HepG2 (cell line): ENCODE measurements around the gene BRAT1. TPM values are rescaled to one million over a fixed set of nuclear protein-coding genes. Genes with fewer than 3 reads are reported as not detected.
A peak's percentile ranks its signal among the peaks of the same experiment; 100 is the strongest.

Source experiments
- ATAC-seq: fragments of 200-7000 bp; cut with Tn5 transposase; 3 replicates; pipeline ENCODE4 v1.9.1; 2020; ENCODE audit warnings: mild to moderate bottlenecking, moderate library complexity
- BruUV-seq: library from RNA; stranded (reverse); fragments of 400-500 nt; replicated peaks from 2 replicates; lab custom pipeline; 2021; lab: Mats Ljungman, UMichigan
- CTCF ChIA-PET: fragments of 300-600 bp; formaldehyde crosslinking; extraction: SDS; loops from one replicate; lab custom pipeline; 2021; ENCODE audit warnings: low total read pairs, inconsistent platforms, low intra/inter-chr PET ratio; lab: Yijun Ruan, JAX
- POLR2A ChIA-PET: fragments of 350-600 bp; sonication (Branson Sonifier 250); formaldehyde crosslinking; loops from one replicate; lab custom pipeline; 2020; ENCODE audit warnings: antibody characterized with exemption, inconsistent platforms; lab: Yijun Ruan, JAX
- DNase-seq: peaks from one replicate; pipeline ENCODE4 v3.0.0-alpha.2; 2015; ENCODE audit warnings: low spot score
- FAIRE-seq: peaks from 3 replicates; lab custom pipeline; 2011; peaks lifted over from hg19 to GRCh38; lab: Jason Lieb, UNC
- H2AFZ ChIP-seq: one replicate; pipeline ENCODE4 v1.6.1; 2011; ENCODE audit warnings: low read length, inconsistent platforms
- H3K27ac ChIP-seq: fragments of 300-600 bp; 3 replicates; pipeline ENCODE4 v1.8.0; 2011; ENCODE audit warnings: mixed run types, mild to moderate bottlenecking, mixed read lengths, low read length, inconsistent platforms; ENCODE audit not compliant: insufficient read depth; ENCODE audit errors: extremely low read length
- H3K27me3 ChIP-seq, 2 experiments: fragments of 200-600 bp in 1 of 2; 2 replicates in 1 of 2; 3 replicates in 1 of 2; pipeline versions ENCODE4 v1.6.0 to v1.8.0; 2011; ENCODE audit warnings: low read length in 2 of 2, mild to moderate bottlenecking in 2 of 2, moderate library complexity in 2 of 2, inconsistent platforms in 1 of 2; ENCODE audit not compliant: insufficient read depth in 2 of 2, control insufficient read depth in 1 of 2
- H3K36me3 ChIP-seq, 2 experiments: fragments of 200-600 bp in 1 of 2; replicated peaks in 1 of 2; 2 replicates in 1 of 2; 3 replicates in 1 of 2; pipeline versions ENCODE4 v1.5.1 to v1.8.0; 2011; ENCODE audit warnings: low read length in 2 of 2, inconsistent platforms in 1 of 2; ENCODE audit not compliant: insufficient read depth in 2 of 2, control insufficient read depth in 1 of 2
- H3K4me1 ChIP-seq: 2 replicates; pipeline ENCODE4 v1.5.1; 2012; ENCODE audit warnings: low read length, inconsistent platforms; ENCODE audit not compliant: insufficient read depth
- H3K4me2 ChIP-seq: 2 replicates; pipeline ENCODE4 v1.6.0; 2011; ENCODE audit warnings: low read depth, low read length, inconsistent platforms
- H3K4me3 ChIP-seq, 3 experiments: fragments of 200-600 bp in 1 of 3; sonication (generic), shearing (Covaris generic) in 1 of 3; replicated peaks in 1 of 3; 2 replicates each; pipeline ENCODE4 v1.5.1; 2011 to 2016; ENCODE audit warnings: low read length in 3 of 3, inconsistent platforms in 2 of 3, low read depth in 2 of 3, mild to moderate bottlenecking in 2 of 3, control low read depth in 1 of 3, mixed read lengths in 1 of 3; ENCODE audit not compliant: insufficient read depth in 1 of 3
- H3K79me2 ChIP-seq: one replicate; pipeline ENCODE4 v1.6.1; 2011; ENCODE audit warnings: low read length, inconsistent platforms; ENCODE audit not compliant: insufficient read depth
- H3K9ac ChIP-seq: 2 replicates; pipeline ENCODE4 v1.6.0; 2011; ENCODE audit warnings: mild to moderate bottlenecking, low read depth, low read length, inconsistent platforms; ENCODE audit not compliant: insufficient read depth
- H3K9me3 ChIP-seq: 2 replicates; pipeline ENCODE4 v1.5.1; 2012; ENCODE audit warnings: mild to moderate bottlenecking, low read length
- H4K20me1 ChIP-seq: 2 replicates; pipeline ENCODE4 v1.6.0; 2011; ENCODE audit warnings: inconsistent platforms, mild to moderate bottlenecking, low read length, moderate library complexity; ENCODE audit not compliant: insufficient read depth
- BCL3 ChIP-seq: sonication (generic); formaldehyde crosslinking; IDR thresholded peaks from 2 replicates; pipeline ENCODE4 v1.5.1; 2020; ENCODE audit warnings: mild to moderate bottlenecking, missing genetic modification reagents, moderate library complexity
- LBX2 ChIP-seq: sonication (generic); formaldehyde crosslinking; IDR thresholded peaks from 2 replicates; pipeline ENCODE4 v1.5.0; 2020; ENCODE audit warnings: missing genetic modification reagents, mild to moderate bottlenecking, borderline replicate concordance
- NR2F2 ChIP-seq: IDR thresholded peaks from 2 replicates; pipeline ENCODE4 v1.6.1; 2012; ENCODE audit warnings: low read depth, inconsistent platforms, borderline replicate concordance
- ZNF20 ChIP-seq: sonication (generic); formaldehyde crosslinking; IDR thresholded peaks from 2 replicates; pipeline ENCODE4 v1.4.0; 2020; ENCODE audit warnings: mild to moderate bottlenecking, moderate library complexity, missing genetic modification reagents
- ZNF687 ChIP-seq: sonication (generic); formaldehyde crosslinking; IDR thresholded peaks from 2 replicates; pipeline ENCODE4 v1.5.1; 2020; ENCODE audit warnings: mild to moderate bottlenecking, missing genetic modification reagents, moderate library complexity
- ZNF883 ChIP-seq: sonication (generic); formaldehyde crosslinking; IDR thresholded peaks from 2 replicates; pipeline ENCODE4 v1.5.1; 2020; ENCODE audit warnings: mild to moderate bottlenecking, missing genetic modification reagents; ENCODE audit errors: not compliant biosample characterization
- WGBS: methylation state at CpG from one replicate; pipeline ENCODE4 v1.1.6; 2017; ENCODE audit warnings: low lambda C conversion rate; 5-methylcytosine and 5-hydroxymethylcytosine counted together
- in situ Hi-C: cut with HindIII; loops from 2 replicates; pipeline ENCODE4 v1.10.0; 2017; ENCODE audit warnings: low pct_unique_long_range_greater_than_20kb; ENCODE audit not compliant: extremely low pct_ligation_motif_present
- intact Hi-C: fragments of 100-400 bp; cut with micrococcal nuclease; formaldehyde crosslinking; loops from one replicate; pipeline ENCODE4 v1.10.0; 2022; ENCODE audit not compliant: unreplicated experiment
- polyA plus RNA-seq, 8 experiments: library from polyadenylated mRNA; depleted of rRNA in 3 of 8; stranded (reverse) in 7 of 8; unstranded in 1 of 8; fragments of >200 nt; fragmentation: Illumina TruSeq in 4 of 8; extraction: Trizol in 4 of 8; gene quantifications; 2 replicates each; pipeline versions ENCODE4 v1.2.1 to v1.2.3, GENCODE V29; 2011 to 2016; ENCODE audit warnings: low read depth in 4 of 8, missing spikeins in 1 of 8, mixed read lengths in 1 of 8; ENCODE audit not compliant: insufficient read depth in 1 of 8
- total RNA-seq, 5 experiments: library from RNA; depleted of rRNA; stranded (reverse); fragments of >200 nt; fragmentation: Illumina TruSeq; extraction: Trizol; gene quantifications; 2 replicates each; pipeline ENCODE4 v1.2.3, GENCODE V29; 2016; ENCODE audit warnings: low read depth in 1 of 5
- TF ChIP-seq, protein P1 (sequence below): sonication (generic); formaldehyde crosslinking; IDR thresholded peaks from 2 replicates; pipeline ENCODE4 v1.4.0; 2020; ENCODE audit warnings: missing genetic modification reagents, low read depth, mild to moderate bottlenecking, borderline replicate concordance
- TF ChIP-seq, protein P2 (sequence below): sonication (generic); formaldehyde crosslinking; IDR thresholded peaks from 2 replicates; pipeline ENCODE4 v1.4.0; 2020; ENCODE audit warnings: mild to moderate bottlenecking, missing genetic modification reagents

BRAT1 gene
- total and polyA plus RNA-seq, 2 of the 13 experiments (the other 11 are each of a cell fraction or from before 2014, with no cell fraction given) = 10.2 to 20.3 TPM

DNA sequence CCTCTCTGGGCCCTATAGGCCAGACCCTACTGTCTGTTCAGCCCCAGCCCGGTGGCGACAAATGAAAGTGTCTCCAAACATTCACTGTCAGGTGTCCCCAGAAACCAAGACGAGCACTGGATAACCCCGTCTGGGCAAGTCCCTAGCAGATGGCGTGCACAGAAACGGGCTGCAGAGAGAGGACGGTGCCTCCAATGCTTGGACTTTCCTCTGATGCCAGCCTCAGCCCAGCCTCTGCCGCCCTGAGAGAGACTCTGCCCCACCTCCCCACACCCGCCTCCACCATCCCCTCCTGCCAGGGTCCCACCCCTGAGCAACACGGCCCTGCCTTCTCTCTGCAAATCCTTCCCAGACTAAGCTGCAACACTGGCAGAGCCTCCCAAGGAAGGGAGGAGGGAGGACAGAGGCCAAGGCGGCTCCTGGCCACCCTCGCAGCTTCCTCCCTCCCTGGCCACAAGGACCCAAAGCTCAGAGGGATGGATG is 43.1 kb downstream of the BRAT1 start:
- no peak overlapping the region for H3K27ac ChIP-seq

DNA sequence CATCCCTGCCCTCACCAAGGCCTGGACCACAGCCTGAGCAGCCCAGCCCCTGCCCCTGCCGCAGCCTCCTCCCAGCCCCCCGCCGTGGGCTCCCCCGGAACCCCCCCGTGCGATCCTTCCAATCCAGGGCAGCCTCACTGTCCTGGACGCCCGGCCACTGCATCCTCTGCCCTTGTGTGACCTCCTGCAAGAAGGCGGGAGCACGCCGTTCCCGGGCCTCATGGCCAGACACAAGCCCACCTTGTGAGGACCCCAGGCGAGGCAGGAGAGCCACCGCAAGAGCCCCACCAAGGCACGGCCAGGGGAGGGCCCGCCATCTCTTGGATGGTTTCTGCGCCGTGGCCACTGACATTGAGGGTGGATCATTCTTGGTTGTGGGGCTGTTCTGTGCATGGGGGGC is 43.6 kb downstream of the BRAT1 start:
- FAIRE-seq (no peak), ATAC-seq (peak; percentile 37; the same call in 2 of the 3 replicates), DNase-seq (no peak)
- Histone ChIP-seq H2AFZ (no peak overlapping the region), H3K79me2 (no peaks in the 10 kb centered on the region), H4K20me1 (no peaks in the 10 kb centered on the region), H3K9me3 (no peaks in the 10 kb centered on the region), H3K4me3 (peak overlapping the region; percentile 19 to 71 (median 46); a peak in 4 of 6 replicates), H3K36me3 (no peaks in the 10 kb centered on the region), H3K27ac (no peak overlapping the region), H3K27me3 (peaks cover 10 to 82% of the 10 kb centered on the region in 2 experiments; a peak in 4 of 5 replicates), H3K4me1 (peaks cover 79% of the 10 kb centered on the region), H3K9ac (no peak overlapping the region), H3K4me2 (peak overlapping the region; percentile 83)
- WGBS = 2% methylated on average over 7 of the region's 18 CpGs
- BruUV-seq = no TSS peak
- ChIA-PET POLR2A (no interaction called here), CTCF (no interaction called here)
- in situ Hi-C loops (no loop called here), intact Hi-C loops (no loop called here)
- TF ChIP-seq BCL3 (CRISPR knock-in tag) (peak; percentile 36; the same call in 1 of the 2 replicates), NR2F2 (0 out of 2 replicates have a peak, but pooled peaks have one; percentile 7), ZNF687 (CRISPR knock-in tag) (peak; percentile 83), LBX2 (CRISPR knock-in tag) (peak; percentile 69; the same call in 1 of the 2 replicates)
- TF ChIP-seq, protein P1, sequence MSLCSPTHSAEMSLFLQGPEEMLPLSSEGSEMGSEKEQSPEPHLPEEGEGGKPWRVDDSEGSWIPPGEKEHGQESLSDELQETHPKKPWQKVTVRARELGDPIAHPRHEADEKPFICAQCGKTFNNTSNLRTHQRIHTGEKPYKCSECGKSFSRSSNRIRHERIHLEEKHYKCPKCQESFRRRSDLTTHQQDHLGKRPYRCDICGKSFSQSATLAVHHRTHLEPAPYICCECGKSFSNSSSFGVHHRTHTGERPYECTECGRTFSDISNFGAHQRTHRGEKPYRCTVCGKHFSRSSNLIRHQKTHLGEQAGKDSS = 0 out of 2 replicates have a peak, but pooled peaks have one; percentile 46
- TF ChIP-seq, protein P2, sequence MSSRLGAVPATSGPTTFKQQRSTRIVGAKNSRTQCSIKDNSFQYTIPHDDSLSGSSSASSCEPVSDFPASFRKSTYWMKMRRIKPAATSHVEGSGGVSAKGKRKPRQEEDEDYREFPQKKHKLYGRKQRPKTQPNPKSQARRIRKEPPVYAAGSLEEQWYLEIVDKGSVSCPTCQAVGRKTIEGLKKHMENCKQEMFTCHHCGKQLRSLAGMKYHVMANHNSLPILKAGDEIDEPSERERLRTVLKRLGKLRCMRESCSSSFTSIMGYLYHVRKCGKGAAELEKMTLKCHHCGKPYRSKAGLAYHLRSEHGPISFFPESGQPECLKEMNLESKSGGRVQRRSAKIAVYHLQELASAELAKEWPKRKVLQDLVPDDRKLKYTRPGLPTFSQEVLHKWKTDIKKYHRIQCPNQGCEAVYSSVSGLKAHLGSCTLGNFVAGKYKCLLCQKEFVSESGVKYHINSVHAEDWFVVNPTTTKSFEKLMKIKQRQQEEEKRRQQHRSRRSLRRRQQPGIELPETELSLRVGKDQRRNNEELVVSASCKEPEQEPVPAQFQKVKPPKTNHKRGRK = no peak

More for the DNA sequence above, 43.1 kb downstream of the BRAT1 start:
- CTCF ChIA-PET = no interaction called here
- H3K36me3 ChIP-seq = no peaks in the 10 kb centered on the region
- DNase-seq = no peak
- peak; percentile 9 for TF ChIP-seq ZNF883 (CRISPR knock-in tag)
- no peak for TF ChIP-seq ZNF20 (CRISPR knock-in tag)
- POLR2A ChIA-PET = no interaction called here
- BruUV-seq = no TSS peak
- no peak for FAIRE-seq
- ATAC-seq = peak; percentile 1; the same call in 1 of the 3 replicates
- no peak overlapping the region for H3K9ac ChIP-seq
- H3K4me3 ChIP-seq = peak overlapping the region in 1 of 3 experiments; percentile 71; a peak in 1 of 6 replicates
- peaks cover 84% of the 10 kb centered on the region for H3K4me1 ChIP-seq
- peaks cover 12 to 84% of the 10 kb centered on the region in 2 experiments; a peak in 4 of 5 replicates for H3K27me3 ChIP-seq
- no peaks in the 10 kb centered on the region for H3K79me2 ChIP-seq
- no peaks in the 10 kb centered on the region for H3K9me3 ChIP-seq
- H3K4me2 ChIP-seq = peak overlapping the region; percentile 83
- H2AFZ ChIP-seq = no peak overlapping the region
- 0% methylated on average over 2 of the region's 12 CpGs for WGBS
- intact Hi-C loops (no loop called here), in situ Hi-C loops (no loop called here)
- H4K20me1 ChIP-seq = no peaks in the 10 kb centered on the region
